Pulmonary artery endothelial cell (primary cell): ENCODE data around the gene HDLBP. TPM values are rescaled to one million over a fixed set of nuclear protein-coding genes. Genes with fewer than 3 reads are reported as not detected.

Experiments used
- DNase-seq: peaks from one replicate; pipeline ENCODE4 v3.0.0-alpha.2; 2011; ENCODE audit warnings: low read depth, low spot score
- total RNA-seq: library from RNA; depleted of rRNA; stranded (reverse); fragments of >200 nt; gene quantifications from 2 replicates; pipeline ENCODE4 v1.2.3, GENCODE V29; 2014

Gene HDLBP
- total RNA-seq, result 765 and 980 TPM in 2 replicates

GRCh38 chr2:241315093-241315878, at the start of gene HDLBP:
HDLBP (minus strand) TSS chr2:241315672; CDS start chr2:241266869, 48,803 bp downstream.
- peak; percentile 95 for DNase-seq

- no peak for DNase-seq
These were observed 49.3 kb upstream of the HDLBP start for GRCh38 chr2:241364781-241365180.

- no peak for DNase-seq
These were observed 48.0 kb upstream of the HDLBP start for GRCh38 chr2:241363426-241363825.

GRCh38 chr2:241359481-241360045, 44.1 kb upstream of the HDLBP start:
- no peak for DNase-seq

- DNase-seq, result peak; percentile 73
These were observed 43.0 kb upstream of the HDLBP start for GRCh38 chr2:241358470-241358869.

GRCh38 chr2:241357531-241357930, 42.1 kb upstream of the HDLBP start:
- no peak for DNase-seq

GRCh38 chr2:241356871-241357260, 41.4 kb upstream of the HDLBP start:
- DNase-seq, result no peak

- DNase-seq, result peak; percentile 95
These were observed 40.8 kb upstream of the HDLBP start, which contains the start of gene FARP2 for GRCh38 chr2:241355983-241356870. FARP2 (plus strand) TSS chr2:241356285; CDS start chr2:241373108, 16,823 bp downstream.

- DNase-seq, result no peak
These were observed 39.5 kb upstream of the HDLBP start for GRCh38 chr2:241354668-241355658.

- DNase-seq, result no peak
These were observed 36.8 kb upstream of the HDLBP start for GRCh38 chr2:241352227-241352626.

GRCh38 chr2:241351640-241352031, 36.2 kb upstream of the HDLBP start:
- no peak for DNase-seq

GRCh38 chr2:241350878-241351639, 35.6 kb upstream of the HDLBP start:
- no peak for DNase-seq

- DNase-seq, result no peak
These were observed 35.0 kb upstream of the HDLBP start for GRCh38 chr2:241350530-241350877.

- DNase-seq, result no peak
These were observed 34.5 kb upstream of the HDLBP start for GRCh38 chr2:241349941-241350340.

GRCh38 chr2:241344925-241345651, 29.6 kb upstream of the HDLBP start:
- no peak for DNase-seq

GRCh38 chr2:241340631-241341163, 25.2 kb upstream of the HDLBP start:
- no peak for DNase-seq

- no peak for DNase-seq
These were observed 24.6 kb upstream of the HDLBP start for GRCh38 chr2:241339839-241340630.

GRCh38 chr2:241334813-241335212, 19.3 kb upstream of the HDLBP start:
- DNase-seq, result no peak
